GM19240 (cell line): Measurements from ENCODE around the gene TNS1.

Experiments
- DNase-seq: peaks from one replicate; pipeline ENCODE4 v3.0.0; 2011; ENCODE audit warnings: low spot score; ENCODE audit not compliant: insufficient read length

The TNS1 gene

GRCh38 chr2:217913436-217913835 lies 89.4 kb downstream of the TNS1 start:
- no peak for DNase-seq

GRCh38 chr2:217912098-217913024 lies 90.4 kb downstream of the TNS1 start:
- DNase-seq: no peak

- DNase-seq: no peak
Observed at GRCh38 chr2:217911283-217912097, 91.3 kb downstream of the TNS1 start.

GRCh38 chr2:217910875-217911212 lies 92.0 kb downstream of the TNS1 start:
- no peak for DNase-seq

- DNase-seq: no peak
Observed at GRCh38 chr2:217909156-217909820, 93.5 kb downstream of the TNS1 start.

GRCh38 chr2:217908544-217908943 lies 94.3 kb downstream of the TNS1 start:
- no peak for DNase-seq

- DNase-seq: no peak
Observed at GRCh38 chr2:217907266-217907665, 95.5 kb downstream of the TNS1 start.

- DNase-seq: no peak
Observed at GRCh38 chr2:217906798-217907197, 96.0 kb downstream of the TNS1 start.

- DNase-seq: no peak
Observed at GRCh38 chr2:217905896-217906295, 96.9 kb downstream of the TNS1 start.

GRCh38 chr2:217905395-217905794 lies 97.4 kb downstream of the TNS1 start:
- DNase-seq: no peak

GRCh38 chr2:217904614-217904965 lies 98.2 kb downstream of the TNS1 start:
- DNase-seq: no peak

GRCh38 chr2:217903859-217904613 lies 98.8 kb downstream of the TNS1 start:
- no peak for DNase-seq

GRCh38 chr2:217903142-217903858 lies 99.5 kb downstream of the TNS1 start:
- no peak for DNase-seq

- no peak for DNase-seq
Observed at GRCh38 chr2:217902379-217903141, 100.2 kb downstream of the TNS1 start.

GRCh38 chr2:217901835-217902378 lies 100.9 kb downstream of the TNS1 start:
- DNase-seq: no peak

GRCh38 chr2:217901400-217901799 lies 101.4 kb downstream of the TNS1 start:
- DNase-seq: no peak

- DNase-seq: no peak
Observed at GRCh38 chr2:217900780-217901360, 101.9 kb downstream of the TNS1 start.

- no peak for DNase-seq
Observed at GRCh38 chr2:217900010-217900779, 102.6 kb downstream of the TNS1 start.
